HG03571 (cell line): ENCODE measurements around the gene MAPKAPK5.
"Not testable (repeated sequence)": the region's sequence is repeated elsewhere in the genome, so short reads cannot be mapped to it uniquely, and the experiment has no call there.

Experiments
- ATAC-seq: cut with Tn5 transposase; IDR thresholded peaks from one replicate; pipeline ENCODE4 v1.9.1; 2021; ENCODE audit not compliant: unreplicated experiment

Gene MAPKAPK5

DNA sequence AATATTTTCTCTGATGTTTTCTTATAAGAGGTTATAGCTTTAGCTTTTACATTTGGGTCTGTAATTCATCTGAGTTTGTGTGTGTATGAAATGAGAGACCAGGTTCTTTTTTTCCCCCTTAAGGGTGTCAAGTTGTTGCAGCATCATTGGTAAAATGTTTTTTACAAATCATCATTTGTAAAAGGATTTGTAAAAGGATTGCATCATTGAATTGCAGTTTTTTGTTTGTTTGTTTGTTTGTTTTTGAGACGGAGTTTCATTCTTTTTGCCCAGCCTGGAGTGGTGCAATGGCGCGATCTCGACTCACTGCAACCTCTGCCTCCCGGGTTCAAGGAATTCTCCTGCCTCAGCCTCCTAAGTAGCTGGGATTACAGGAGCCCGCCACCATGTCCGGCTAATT lies 31.1 kb downstream of the MAPKAPK5 start:
- ATAC-seq, result no peak

DNA sequence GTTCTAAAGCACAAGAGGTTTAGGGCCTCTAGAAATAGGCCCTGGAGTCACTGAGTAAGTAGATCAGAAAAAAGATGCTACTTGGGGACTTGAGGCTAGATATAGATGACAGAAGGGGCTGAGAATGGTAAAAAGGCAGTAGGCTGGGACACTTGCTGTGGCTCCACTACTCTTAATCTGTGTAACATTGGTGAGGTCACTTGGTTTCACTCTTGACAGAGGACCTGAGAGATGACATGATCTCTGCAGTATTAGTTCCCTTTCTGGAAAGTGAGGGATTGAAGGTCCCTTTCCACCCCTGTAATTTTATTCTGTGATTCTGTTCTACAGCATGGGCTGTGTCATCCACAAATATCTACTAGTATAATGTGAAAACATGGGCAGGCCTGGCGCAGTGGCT lies 39.7 kb downstream of the MAPKAPK5 start:
- no peak for ATAC-seq

DNA sequence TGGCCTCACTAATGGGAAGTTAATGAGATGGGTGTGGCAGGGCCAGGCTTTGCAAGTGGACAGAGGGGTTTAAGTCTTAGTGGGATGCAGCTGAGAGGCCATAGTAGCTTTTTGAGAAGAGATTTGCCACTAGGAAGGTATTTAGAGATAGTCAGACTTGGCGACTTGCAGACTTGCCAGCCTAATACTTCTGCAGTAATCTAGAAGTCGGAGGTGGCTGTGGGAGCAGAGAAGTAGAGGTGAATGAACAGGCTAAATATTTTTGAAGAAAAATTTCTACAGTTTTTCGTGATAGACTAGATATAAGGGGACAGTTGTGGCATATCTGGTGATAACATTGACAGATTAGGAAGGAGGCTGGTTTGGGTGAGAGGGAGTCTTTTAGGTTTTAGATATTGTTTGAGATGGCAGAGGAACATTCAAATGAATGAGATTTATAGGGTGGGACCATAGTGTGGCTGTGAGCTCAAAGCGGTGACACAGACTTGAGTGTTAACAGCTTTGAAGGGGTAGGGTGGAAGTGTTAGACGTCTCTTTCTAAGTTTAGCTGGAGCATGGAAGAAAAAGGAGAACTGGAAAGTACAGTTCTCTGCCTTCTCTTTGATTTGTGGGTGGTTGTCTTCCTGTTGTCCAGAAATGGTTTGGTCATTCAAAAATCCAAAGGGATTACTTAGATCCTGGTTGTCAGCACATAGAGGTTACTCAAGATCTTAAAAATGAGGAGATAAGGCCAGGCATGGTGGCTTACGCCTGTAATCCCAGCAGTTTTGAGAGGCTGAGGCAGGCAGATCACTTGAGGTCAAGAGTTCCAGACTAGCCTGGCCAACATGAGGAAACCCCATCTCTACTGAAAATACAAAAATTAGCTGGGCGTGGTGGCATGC lies 44.9 kb downstream of the MAPKAPK5 start:
- no peak for ATAC-seq

DNA sequence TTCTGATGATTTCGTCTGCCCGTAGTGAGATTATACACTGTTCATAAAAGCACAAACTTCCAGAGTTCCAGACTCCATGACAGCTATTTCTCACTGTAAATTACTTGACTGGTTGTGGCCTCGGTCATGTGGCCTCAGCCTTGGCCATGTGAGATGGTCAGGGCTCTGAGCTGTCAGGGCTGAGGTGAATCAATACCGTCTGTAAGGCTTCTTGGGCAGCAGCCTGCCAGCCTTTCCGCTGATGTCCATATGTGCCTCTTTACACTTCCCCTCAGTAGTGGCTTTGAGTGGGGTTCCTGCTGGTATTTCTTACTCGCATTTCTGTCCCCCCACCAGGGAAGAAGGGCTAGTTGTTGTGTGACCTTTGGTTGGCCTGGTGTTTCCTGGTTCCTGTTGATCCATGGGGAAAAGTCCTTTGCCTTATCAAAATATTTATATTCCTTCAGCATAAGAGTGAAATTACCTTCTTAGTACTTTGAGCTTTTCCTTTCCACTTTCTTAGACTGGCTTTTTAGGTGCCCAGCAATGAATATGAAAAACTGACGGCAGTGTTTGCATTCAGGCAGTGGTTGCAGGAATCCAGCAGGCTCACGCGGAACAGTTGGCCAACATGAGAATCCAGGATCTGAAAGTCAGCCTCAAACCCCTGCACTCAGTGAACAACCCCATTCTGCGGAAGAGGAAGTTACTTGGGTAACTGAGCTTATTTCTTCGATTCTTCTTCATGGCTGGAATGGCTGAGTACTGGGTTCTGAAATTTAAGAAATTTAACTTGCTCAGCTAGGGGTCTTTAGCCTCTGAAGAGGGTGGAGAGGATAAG lies 46.1 kb downstream of the MAPKAPK5 start:
- ATAC-seq, result no peak

DNA sequence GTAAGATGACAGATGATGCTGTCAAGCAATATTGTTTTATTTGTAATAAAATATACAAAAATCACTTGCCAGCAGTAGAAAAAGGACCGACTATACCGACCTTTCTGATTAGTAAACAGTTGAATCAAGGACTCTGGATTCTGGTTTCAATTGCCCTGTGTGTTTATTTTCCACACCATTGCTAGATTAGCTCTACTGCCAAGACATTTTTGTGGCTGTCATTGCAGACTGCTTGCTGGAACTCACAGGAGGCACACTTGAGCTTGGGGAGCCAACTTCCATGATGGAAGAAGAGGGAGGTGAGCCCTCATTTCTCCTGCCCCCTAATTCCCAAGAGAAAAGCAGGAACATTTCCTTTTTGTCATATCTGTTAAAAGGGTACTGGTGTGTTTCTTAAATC lies 51.3 kb downstream of the MAPKAPK5 start:
- ATAC-seq, result no peak

DNA sequence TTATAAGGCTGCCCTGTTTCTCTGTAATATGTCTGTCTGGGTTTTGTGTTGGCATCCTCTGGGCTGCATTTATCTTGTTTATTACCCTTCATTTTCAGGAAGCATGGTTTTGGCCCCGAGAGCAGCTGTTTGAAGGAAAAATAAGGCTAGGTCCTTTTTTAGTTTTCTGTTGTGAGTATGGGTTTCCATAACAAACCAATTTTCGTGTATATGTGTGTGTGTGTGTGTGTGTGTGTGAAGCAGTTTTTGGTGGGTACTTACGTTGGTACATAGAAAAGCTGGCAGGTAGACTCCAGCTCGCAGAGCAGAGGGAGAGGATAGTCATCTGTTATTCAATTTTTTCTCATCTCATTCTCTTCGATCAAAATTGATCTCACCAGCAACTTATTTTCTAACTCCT lies 52.5 kb downstream of the MAPKAPK5 start:
- no peak for ATAC-seq

DNA sequence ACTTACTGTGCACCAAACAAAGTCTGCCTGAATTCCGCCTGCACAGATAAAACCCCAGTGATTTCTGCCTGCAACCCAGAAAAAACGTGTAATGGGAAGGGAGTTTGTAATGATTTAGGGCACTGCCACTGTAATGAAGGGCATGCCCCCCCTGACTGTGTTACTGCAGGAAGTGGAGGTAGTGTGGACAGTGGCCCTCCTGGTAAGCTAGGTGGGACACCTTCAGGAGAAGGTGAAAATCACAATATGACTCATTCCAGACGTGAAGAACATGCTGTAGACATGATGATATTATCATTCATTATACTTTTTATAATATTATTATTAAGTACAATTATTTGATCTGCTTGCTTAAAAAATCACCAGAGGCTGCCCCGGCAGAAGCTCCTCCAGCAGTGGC lies 59.2 kb downstream of the MAPKAPK5 start:
- no peak for ATAC-seq

DNA sequence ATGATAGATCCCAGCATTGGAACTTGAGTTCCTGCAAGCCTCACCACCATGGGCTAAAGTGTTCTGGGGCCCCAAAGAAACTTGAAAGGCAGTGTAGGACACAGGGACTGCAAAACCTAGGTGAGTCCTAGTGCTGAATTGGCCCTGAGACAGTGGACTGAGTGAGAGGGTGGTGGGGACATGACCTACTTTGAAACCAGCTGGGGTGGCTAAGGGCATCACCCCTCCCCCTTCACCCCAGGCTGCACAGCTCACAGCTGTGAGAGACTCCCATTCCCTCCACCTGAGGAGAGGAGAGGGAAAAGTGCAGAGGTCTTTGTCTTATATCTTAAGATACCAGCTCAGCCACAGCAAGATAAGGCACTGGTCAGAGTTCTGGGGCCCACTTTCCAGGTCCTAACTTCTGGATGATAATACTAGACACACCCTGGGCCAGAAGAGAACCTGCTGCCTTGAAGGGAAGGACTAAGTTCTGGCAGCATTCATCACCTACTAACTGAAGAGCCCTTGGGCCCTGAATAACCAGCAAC lies 62.5 kb downstream of the MAPKAPK5 start:
- no peak for ATAC-seq

DNA sequence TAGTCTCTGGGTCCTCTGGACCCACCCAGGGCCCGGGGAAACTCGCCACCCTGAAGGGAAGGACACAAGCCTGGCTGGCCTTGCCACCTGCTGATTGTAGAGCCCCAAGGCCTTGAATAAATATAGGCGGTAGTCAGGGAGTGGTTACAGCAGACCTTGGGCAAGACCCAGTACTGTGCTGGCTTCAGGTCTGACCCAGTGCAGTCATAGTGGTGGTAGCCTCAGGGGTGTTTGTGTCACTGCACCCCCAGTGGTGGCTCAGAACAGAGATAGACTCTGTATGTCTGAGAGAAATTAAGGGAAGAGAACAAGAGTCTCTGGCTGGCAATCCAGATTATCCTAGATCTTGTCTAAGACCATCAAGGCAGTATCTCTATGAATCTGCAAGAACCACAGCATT lies 63.5 kb downstream of the MAPKAPK5 start:
- ATAC-seq, result no peak

DNA sequence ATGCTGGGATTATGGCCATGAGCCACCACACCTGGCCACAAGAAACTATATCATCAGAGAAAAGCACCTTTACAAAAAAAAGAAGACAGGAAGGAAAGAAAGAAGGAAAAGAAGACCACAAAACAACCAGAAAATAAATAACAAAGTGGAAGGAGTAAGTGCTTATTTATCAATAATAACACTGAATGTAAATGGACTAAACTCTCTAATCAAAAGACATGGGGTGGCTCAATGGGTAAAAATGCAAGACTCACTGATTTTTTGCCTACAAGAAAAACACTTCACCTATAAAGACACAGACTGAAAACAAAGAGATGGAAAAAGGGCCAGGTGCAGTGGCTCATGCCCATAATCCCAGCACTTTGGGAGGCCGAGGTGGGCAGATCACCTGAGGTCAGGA lies 65.7 kb downstream of the MAPKAPK5 start:
- no peak for ATAC-seq

DNA sequence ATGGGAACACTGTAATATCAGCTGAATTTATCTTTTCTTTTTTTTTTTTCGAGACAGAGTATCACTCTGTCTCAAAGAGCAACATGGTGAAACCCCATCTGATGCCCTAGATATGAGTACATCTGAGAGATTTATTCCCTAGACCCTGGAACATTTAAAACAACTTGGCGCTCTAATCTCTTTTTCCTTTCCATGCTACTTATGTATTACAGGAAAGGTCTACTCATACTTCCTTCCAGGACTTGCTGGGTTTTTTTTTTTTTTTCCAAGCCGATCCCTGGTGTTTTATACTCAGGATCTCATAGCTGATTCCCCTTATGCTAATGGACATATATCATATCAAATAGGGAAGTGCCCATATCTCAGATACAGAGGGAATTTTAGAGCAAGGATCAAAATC lies 83.1 kb downstream of the MAPKAPK5 start:
- ATAC-seq, result no peak

DNA sequence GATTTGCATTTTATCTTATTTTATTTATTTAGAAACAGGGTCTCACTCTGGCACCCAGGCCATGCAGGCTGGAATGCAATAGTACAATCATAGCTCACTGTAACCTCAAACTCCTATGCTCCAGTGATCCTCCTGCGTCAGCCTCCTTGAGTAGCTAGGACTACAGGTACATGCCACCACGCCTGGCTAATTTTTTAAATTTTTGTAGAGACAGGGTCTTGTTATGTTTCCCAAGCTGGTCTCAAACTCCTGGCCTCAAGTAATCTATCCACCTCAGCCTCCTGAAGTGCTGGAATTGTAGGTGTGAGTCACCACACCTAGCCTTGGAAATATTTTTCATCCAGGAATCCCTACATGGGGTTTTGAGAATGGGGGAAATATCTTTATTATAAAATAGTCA lies 84.6 kb downstream of the MAPKAPK5 start:
- ATAC-seq, result no peak

DNA sequence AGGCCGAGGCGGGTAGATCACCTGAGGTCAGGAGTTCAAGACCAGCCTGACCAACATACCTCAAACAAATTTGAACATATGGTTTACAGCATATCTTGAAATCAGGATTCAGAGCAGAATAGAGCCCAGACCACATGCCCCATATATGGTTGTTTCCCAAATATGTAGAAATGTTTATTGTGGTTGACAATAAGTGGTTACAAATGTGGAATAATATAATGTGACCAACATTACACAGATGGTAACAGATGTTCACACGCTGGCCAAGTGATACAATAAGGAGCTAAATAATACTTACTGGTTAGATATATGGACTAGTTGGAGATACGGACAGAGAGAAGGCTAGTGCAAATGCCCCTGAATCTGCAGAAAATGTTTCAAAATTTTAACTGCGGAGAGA lies 85.3 kb downstream of the MAPKAPK5 start:
- no peak for ATAC-seq

DNA sequence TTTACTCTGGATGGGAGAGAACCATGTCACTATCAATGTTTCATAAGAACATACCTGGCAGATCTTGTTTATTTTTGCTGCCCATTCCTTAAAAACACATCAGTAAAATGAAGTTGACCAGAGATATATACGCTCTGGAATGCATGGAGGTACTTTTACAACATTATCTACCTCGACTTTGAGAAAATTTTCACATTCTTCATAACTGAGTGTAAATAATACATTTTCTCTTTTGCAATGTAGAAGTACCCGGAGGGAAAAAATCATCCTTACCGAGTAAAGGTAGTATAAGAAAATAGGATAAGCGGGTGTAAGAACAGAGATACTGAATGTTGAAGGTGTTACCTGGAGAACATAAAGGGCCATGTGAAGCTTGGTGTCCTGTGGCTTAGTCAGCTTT lies 90.2 kb downstream of the MAPKAPK5 start:
- ATAC-seq, result no peak

DNA sequence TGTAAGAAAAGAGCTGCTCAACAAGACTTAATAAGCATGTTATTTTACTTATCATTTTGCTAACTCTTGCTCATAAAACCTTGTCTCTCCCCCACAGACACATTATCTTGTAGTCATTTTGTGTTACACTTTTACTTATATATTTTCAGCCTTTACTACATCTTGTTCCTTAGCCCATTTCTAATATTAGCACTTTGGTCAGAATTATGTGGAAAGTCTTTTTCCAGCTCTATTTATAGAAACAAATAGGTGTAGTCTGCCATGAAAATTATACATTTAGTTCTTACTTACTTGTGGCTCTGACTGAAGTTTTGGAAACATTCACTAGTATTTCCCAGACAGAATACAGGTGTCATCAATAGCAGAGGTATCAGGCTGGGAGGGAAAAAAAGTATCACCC lies 94.8 kb downstream of the MAPKAPK5 start:
- ATAC-seq, result no peak

DNA sequence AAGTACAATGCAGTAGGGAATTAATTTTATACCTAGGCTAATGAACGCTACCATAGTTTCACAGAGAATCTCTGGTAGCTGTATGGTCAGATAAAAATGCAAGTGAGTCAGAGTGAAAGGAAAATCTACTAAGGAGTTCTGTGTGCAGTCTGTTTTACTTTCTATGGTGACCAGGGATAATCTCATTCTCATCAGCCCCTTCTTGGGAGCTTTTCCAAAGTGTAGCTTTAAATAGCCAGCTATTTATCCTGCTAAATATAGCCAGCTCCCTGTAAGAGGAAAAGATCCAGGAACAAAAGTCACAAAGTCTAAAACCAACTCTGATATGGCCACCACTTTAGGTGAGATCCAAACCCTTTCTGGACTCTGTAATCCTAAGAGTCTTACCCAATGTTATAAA lies 95.4 kb downstream of the MAPKAPK5 start:
- no peak for ATAC-seq

DNA sequence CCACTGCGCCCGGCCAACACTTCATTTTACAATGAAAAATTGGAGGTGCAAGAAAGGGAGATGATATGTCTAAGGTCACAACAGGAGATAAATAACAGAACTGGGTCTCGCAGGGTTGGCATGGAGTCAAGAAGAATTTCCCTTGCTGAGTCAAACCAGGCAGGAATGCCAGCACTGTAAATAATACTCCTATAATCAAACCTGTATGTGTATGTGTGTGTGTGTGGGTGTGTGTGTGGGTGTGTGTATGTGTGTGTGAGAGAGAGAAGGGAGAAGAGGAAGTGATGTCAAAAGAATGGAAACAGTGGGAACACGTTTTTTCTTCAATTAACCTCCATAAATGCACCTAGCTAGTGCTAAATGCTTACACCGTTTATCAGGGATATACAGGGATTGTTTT lies 100.5 kb downstream of the MAPKAPK5 start:
- ATAC-seq, result no peak

DNA sequence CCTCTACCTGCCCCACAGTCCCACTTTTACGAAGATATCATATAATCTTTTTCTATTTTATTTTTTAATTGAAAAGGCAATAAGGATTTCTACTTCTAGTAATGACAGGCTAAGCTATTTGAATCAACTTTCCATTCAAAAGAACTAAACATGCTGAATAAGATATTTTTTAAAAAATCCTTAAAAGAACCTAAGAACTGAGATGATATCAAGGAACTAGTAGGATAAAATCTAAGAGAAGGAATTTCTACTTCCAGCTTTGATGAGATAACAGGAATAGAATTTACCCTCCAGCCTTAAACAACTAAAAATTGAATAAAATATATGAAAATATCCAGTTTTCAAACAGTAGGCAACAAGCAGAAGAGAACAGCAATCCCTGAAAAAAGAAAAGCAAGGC lies 101.9 kb downstream of the MAPKAPK5 start:
- no peak for ATAC-seq

DNA sequence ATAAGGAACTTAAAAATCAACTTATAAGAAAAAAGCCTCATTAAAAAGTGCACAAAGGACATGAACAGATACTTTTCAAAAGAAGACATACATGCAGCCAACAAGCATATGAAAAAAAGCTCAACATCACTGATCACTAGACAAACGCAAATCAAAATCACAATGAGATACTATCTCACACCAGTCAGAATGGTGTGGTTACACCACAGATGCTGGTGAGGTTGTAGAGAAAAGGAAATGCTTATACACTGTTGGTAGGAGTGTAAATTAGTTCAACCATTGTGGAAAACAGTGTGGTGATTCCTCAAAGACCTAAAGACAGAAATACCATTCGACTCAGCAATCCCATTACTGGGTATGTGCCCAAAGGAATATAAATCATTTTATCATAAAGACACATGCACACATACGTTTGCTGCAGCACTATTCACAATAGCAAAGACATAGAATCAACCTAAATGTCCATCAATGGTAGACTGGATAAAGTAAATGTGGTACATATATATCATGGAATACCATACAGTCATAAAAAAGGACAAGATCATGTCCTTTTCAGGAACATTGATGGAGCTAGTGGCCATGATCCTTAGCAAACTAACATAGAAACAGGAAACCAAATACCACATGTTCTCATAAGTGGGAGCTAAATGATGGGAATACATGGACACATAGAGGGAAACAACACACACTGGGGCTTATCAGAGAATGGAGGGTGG lies 109.1 kb downstream of the MAPKAPK5 start:
- not testable (repeated sequence) for ATAC-seq
